GM18909 (cell line): ENCODE data around the gene CYP8B1.

ENCODE experiments used
- ATAC-seq: cut with Tn5 transposase; IDR thresholded peaks from one replicate; pipeline ENCODE4 v1.9.1; 2021; ENCODE audit warnings: mild to moderate bottlenecking; ENCODE audit not compliant: unreplicated experiment, poor library complexity

The CYP8B1 gene, protein sequence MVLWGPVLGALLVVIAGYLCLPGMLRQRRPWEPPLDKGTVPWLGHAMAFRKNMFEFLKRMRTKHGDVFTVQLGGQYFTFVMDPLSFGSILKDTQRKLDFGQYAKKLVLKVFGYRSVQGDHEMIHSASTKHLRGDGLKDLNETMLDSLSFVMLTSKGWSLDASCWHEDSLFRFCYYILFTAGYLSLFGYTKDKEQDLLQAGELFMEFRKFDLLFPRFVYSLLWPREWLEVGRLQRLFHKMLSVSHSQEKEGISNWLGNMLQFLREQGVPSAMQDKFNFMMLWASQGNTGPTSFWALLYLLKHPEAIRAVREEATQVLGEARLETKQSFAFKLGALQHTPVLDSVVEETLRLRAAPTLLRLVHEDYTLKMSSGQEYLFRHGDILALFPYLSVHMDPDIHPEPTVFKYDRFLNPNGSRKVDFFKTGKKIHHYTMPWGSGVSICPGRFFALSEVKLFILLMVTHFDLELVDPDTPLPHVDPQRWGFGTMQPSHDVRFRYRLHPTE

DNA sequence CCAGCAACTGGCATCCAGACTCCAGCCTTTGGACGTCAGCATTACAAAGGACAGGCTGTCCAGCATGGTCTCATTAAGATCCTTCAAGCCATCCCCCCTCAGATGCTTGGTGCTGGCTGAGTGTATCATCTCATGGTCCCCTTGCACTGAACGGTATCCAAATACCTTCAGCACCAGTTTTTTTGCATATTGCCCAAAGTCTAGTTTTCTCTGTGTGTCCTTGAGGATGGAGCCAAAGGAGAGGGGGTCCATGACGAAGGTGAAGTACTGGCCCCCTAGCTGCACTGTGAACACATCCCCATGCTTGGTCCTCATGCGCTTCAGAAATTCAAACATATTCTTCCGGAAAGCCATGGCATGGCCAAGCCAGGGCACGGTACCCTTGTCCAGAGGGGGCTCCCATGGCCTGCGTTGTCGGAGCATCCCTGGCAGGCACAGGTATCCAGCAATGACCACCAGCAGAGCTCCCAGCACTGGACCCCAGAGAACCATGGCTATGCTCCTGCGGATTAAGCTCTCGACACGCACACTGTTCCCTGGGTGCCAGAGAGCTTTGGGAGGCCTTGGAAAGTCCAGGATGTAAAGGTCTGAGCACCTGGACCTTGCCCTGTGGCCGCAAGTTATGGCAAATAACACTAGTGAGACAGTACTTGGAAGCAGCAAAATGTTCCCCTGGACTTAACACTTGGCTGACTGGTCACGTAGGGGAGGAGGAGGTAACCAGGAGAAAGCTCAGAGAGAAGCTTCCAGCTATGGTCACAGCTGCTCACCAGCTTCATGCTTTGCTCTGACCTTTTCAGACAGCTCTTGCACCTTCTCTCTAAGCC lies at the start of gene CYP8B1:
Gene CYP8B1, minus strand, starts transcription at position 555 of the 827 bp plus-strand sequence. Its CDS starts 63 bp downstream, at position 492.
- ATAC-seq, result no peak

DNA sequence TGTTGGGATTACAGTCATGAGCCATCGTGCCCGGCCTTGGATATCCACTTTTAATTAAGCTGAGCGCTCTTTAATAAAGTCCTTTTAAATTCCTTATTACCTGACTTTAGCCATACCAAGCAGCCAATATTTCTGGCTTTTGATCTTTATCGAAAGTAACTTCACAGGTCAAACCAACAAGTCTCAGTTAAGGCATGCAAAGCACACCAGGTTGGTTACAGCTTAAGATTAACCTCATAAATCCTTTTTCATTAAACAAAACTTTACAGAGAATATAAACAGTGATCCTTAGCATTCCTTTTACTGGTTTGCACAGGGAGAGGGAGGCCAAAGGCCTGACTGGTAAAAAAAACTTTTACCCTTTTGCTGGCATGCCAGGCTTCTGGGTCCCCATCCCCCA lies 47.9 kb upstream of the CYP8B1 start:
- ATAC-seq, result no peak

DNA sequence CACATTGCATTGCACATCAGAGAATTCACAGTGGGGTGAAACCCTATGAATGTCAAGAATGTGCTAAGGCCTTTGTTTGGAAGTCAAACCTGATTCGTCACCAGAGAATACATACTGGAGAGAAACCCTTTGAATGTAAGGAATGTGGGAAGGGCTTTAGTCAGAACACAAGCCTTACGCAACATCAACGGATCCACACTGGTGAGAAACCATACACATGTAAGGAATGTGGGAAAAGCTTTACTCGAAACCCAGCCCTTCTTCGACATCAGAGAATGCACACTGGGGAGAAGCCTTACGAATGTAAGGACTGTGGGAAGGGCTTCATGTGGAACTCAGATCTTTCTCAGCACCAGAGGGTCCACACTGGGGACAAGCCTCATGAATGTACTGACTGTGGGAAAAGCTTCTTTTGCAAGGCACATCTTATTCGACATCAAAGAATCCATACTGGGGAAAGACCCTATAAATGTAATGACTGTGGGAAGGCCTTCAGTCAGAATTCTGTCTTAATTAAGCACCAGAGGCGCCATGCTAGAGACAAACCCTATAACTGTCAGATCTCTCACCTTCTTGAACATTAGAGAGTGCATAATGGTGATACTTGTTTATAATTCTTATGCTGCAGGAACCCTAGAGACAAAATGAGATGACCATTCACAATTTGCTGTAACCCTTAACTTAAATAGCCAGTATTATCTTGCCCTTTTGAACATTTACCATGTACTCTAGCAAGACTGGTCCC lies 39.3 kb upstream of the CYP8B1 start:
- no peak for ATAC-seq

DNA sequence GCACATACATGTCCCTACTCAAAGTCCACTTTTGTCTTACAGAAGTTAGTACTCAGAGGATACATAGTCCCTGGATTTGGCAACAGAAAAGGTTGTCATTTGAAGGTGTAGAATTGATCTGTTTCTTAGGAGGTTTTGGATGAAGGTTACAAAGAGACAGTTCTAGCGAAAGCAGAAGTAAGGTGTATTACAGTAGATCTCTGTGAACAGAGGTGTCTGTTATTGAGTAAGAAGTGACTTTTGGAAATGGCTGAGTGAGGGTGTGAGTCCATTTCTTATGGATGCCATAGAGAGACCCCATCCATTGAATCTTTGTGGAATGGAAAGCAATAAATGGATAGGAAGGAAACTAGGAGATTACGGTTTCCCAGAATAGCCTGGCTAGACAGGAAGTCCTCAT lies 35.9 kb upstream of the CYP8B1 start:
- ATAC-seq, result no peak

DNA sequence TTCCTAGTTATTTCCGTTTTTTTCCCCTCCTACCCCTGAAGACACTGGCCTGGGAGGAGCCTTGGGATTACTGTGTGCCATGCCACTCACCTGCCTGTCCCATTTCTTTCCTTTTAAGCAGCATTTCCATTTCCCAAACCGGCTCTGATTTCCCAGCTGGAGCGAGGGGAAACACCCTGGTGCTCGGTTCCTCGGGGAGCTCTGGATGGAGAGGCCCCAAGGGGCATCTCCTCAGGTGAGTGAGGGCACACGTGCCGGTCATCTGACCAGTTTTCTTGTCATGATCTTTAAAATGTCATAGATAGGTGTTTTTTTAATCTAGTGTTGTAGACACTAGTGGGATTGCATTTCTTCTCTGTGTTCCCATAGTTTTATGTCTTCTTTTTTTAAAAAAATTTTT lies 33.0 kb upstream of the CYP8B1 start:
- ATAC-seq, result no peak

DNA sequence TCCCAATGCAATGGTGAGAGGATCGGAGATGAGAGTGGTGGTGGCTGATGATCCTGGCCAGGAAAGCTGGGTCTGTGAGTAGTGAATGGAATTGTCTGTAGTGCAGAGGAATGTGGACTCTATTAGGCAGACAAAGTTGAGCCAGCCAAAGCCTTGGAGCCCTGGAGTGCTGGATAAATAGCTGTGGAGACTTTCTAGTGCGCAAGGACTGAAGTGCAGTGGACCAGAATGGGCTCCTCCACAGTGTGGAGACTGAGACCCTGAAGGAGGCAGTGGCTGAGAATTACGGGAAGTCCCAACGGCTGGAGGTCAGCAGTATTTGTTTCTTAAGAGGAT lies 31.1 kb upstream of the CYP8B1 start:
- ATAC-seq, result no peak

DNA sequence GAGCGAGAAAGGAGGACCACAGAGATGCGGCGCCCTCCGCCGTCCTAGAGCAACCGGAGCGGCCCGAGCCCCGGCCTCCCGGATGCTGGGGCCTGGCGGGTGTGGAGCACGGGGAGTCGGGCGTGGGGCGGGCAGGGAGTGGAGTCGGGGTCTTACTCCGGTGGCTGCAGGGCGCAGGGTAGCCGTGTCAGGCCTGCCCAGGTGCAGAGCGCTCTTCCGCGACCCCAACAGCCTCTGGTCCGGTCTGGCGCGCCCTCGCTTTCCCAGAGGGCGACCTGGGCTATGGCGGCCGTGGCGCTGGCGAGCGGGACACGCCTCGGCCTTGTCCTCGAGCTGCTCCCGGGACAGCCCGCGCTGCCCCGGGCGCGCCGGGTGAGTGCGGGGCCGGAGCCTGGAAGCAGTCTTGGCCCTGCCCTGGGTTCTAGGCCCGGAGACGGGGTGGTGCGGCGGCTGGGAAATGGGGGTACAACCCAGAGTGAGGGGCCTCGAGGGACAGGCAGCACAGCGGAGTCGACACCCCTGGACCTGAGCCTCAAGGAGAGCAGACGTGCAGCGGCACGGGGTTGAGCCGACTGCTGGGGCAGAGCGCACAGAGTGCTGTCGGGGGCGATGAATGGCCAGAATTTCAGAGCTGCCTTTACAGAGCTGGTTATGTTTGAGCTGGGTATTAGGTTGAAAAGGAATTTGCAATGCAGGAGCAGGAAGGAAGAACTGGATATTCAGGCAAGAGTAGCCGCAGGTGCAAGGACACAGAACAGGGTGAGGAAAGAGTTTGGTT lies 30.6 kb upstream of the CYP8B1 start, which contains the start of gene ZNF662:
Gene ZNF662, plus strand, starts transcription at position 73 of the 778 bp plus-strand sequence. CDS start 1,973 bp downstream, outside the sequence.
- no peak for ATAC-seq

DNA sequence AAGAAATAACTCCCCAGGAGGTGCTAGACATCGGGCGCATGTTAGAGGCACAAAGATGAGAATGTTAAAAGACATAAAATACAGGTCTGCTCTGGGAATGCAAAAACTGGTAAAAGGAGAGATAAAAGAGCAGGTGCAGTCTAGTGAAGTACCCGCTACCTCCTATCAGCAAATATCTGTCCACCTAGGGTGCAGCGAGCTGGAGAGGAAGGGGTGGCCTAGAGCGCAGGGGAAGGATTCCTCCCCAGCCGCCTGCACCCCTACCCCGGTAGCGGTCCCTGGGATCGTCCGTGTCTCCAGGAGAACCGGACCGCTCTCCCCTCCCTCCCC lies 30.0 kb upstream of the CYP8B1 start:
- ATAC-seq, result no peak

DNA sequence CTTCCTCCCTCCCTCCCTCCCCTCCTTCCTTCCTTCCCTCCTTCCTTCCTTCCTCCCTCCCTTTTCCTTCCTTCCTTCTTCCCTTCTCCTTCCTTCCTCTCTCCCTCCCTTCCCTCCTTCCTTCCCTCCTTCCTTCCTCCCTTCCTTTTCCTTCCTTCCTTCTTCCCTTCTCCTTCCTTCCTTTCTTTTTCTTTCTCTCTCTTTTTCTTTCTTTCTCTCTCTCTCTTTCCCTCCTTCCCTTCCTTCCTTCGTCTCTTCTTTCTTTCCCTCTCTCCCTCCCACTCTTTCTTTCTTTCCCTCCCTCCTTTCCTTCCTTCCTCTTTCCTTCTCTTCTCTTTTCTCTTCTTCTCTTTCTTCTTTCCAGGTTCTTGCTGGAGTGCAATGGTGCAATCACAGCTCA lies 28.4 kb upstream of the CYP8B1 start:
- ATAC-seq, result no peak

DNA sequence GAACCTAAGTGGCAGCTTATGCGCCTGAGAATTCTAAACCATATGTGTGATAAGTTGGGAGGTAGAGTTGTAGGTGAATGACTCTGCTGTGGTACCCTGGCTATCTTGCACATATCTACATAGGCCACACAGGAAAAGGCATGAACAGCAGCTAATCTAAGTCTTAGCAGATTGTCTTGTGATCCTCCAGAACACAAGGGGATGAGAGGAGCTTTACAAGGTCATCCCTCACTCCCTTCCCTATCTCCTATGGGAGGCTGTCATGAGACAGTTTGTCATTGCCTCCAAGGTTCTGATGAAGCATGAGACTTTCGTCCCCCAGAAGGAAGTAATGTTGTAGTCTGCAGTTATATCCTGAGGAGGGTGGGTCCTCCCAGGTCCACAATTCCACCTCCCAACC lies 26.6 kb upstream of the CYP8B1 start:
- ATAC-seq, result no peak

DNA sequence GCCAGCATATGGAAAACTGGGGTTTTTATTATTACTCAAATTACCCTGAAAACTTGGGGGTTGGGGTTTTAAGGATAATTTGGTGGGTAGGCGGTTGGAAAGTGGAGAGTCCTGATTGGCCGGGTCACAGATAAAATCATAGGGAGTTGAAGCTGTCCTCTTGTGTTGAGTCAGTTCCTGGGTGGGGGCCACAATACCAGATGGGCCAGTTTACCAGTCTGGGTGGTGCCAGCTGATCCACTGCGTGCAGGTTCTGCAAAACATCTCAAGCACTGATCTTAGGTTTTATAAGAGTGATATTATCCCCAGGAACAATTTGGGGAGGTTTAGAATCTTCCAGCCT lies 25.4 kb upstream of the CYP8B1 start:
- no peak for ATAC-seq

DNA sequence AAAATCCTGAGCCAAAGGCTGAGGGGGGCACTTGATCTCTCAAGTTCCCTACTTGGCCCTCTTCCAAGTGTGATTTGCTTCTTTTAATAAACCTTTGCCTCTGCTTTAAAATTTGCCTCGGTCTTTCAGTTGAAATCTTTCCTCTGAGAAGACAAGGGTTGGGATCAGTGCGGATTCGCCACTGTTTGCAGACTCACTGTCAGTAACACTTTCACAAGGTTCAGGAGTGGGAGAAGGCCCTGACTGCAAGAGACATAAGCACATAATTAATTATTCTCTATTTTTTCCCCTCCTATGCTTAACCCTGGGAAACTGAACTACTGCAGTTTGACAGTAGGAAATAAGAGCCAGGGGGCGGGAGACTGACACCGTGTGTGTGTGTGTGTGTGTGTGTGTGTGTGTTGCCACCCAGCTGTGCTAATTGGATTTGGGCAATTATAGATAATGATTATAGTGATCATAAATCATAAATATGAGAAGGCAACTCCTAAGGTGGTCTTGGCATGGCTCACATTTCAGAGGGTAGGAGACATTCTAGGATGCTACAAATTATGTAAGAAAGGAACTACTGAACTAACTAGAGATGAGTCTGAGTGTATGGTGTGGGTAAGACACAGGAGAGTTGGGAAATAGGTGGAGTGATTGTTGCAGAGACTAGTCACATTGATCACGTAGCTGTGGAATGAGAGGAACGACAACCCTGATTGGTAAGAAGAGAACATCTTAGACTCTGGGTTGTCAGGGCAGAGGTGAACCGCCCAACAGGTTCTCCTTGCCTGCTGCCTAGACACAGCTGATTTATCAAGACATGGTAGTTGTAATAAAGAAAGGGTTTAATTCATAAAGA lies 24.8 kb upstream of the CYP8B1 start:
- ATAC-seq, result no peak

DNA sequence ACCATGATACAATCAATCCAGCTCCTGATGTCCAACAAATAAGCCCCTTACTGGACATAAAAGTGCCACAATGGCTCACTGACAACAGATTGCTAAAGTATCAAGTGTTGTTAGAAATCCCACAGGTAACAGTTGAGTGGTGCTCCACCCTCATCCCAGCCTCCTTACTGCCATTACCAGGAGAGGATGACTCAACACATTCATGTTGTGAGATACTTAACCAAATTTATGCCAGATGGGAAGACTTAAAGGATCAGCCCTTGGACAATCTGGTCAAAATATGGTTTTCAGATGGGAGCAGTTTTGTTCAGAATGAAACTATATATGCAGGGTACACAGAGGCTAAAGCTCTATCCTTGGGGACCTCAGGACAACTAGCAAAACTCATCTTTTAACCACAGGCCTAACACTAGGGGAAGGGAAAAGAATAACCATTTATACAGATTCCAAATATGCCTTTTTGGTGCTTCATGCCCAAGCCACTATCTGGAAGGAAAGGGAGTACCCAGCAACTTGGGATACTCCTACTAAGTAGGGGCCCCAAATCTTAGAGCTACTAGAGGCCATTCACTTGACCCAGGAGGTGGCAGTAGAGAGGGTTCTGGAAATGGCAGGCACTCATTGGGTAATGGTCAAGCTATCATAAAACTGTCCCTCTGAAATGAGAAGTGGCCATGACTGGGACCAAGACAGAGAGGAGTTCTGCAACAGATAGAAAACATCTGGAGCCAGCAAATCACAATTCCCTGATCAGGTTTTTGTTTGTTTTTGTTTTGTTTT lies 23.4 kb upstream of the CYP8B1 start:
- no peak for ATAC-seq

DNA sequence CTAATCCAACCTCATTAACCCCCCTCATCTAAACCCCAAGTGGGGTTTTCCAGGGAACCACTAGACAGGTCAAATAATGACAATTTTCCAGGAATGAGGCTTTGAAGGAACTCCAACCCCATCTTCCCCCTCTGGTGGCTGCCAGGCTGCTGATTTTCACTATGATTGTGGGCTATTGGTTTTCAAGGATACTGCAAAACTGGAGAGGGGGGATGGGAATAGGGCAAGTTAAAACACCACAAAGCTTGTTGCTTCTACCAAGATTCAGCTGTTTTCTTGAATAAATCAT lies 19.8 kb upstream of the CYP8B1 start:
- ATAC-seq, result no peak

DNA sequence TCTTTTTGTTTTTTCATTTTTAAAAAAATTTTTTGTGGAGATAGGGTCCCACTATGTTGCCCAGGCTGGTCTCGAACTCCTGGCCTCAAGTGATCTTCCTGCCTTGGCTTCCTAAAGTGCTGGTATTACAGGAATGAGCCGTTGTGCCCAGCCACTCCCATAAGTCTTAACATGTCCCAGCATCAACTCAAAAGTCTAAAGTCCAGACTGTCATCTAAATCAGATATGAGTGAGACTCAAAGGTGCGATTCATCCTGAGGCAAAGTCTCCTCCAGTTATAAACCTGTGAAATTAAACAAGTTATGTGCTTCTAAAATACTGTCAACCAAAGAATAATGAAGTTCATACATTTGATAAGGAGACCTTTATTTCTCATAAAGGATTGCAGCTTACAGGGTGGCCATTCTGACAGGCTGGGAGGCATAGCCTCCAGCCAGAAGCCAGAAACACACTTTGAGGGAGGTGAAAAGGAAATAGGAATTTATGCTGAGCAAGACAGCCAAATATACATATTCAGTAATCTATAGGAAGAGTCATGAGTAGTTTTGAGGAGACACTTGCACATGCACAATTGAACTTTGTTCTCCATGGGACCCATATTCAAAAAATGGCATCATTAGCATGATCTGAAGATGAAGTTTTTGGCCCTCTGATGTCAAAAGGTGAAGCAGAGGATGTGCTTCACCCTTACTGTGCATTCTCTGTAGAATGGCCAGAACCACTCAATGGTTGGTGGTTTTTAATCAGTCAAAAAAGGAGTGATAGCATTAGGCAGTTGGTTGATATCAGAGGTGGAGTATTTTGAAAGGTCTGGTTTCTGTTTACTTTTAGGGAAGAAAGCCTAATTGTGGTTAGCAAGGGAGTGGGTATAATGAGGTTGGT lies 19.3 kb upstream of the CYP8B1 start:
- ATAC-seq, result no peak

DNA sequence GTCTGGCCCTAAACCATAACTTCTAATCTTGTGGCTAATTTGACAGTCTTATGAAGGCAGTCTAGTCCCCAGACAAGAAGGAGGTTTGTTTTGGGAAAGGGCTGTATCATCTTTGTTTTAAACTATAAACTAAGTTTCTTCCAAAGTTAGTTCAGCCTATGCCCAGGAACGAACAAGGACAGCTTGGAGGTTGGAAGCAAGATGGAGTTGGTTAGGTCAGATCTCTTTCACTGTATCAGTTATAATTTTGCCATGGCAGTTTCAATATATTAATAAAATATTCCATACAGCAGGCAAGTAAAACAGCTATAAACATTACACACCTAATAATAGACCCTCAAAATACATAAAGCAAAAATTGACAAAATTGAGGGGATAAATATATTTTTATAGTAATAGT lies 17.1 kb upstream of the CYP8B1 start:
- ATAC-seq, result no peak

DNA sequence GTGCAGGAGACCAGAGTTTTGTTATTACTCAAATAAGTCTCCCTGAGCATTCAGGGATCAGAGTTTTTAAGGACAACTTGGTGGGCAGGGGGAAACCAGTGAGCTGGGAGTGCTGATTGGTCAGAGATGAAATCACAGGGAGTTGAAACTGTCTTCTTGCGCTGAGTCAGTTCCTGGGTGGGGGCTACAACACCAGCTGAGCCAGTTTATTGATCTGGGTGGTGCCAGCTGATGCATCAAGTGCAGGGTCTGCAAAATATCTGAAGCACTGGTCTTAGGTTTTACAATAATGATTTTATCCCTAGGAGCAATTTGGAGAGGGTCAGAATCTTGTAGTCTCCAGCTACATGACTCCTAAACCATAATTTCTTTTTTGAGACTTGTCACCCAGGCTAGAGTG lies 16.5 kb upstream of the CYP8B1 start:
- ATAC-seq, result no peak

DNA sequence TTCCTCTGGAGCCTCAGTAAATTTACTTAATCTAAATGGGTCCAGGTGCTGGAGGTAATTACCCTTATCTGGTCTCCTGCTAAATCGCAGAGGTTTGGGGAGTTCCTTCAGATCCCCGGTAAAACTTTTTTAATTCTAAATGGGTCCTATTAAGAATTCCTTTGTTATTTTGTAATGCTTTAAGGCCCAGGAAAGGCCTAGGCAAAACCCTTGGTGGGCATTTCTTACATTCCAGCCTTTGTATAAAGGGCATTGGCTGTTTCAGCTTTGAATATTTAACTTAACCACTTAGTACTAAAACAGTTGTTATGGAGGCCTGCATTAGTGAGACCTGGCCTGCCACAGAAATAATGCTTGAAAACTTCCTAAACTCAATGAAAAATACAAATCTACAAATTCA lies 15.4 kb upstream of the CYP8B1 start:
- ATAC-seq, result no peak
